Gastrocnemius medialis (tissue), 4 donors: ENCODE results near the gene NR1D2.

Experiments
- CTCF ChIP-seq, 5 experiments: fragments of 450-650 bp in 3 of 5; fragments of 200-600 bp in 2 of 5; sonication (generic) in 2 of 5; IDR thresholded peaks in 4 of 5; conservative IDR thresholded peaks in 1 of 5; 1 replicate in 4 of 5; 2 replicates in 1 of 5; pipeline ENCODE4 v1.5.1; 2016 to 2019; ENCODE audit warnings: antibody characterized with exemption in 5 of 5, mild to moderate bottlenecking in 3 of 5, moderate library complexity in 3 of 5
- POLR2A ChIP-seq, 2 donors: fragments of 450-650 bp; IDR thresholded peaks; one replicate each; pipeline ENCODE4 v1.6.1; 2017; ENCODE audit warnings: antibody characterized with exemption in 2 of 2, mild to moderate bottlenecking in 2 of 2, moderate library complexity in 2 of 2

DNA sequence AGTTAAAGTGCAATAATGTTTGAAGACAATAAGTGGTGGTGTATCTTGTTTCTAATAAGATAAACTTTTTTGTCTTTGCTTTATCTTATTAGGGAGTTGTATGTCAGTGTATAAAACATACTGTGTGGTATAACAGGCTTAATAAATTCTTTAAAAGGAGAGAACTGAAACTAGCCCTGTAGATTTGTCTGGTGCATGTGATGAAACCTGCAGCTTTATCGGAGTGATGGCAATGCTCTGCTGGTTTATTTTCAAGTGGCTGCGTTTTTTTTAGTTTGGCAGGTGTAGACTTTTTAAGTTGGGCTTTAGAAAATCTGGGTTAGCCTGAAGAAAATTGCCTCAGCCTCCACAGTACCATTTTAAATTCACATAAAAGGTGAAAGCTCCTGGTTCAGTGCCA, 25.5 kb upstream of the NR1D2 start:
- TF ChIP-seq CTCF (IDR thresholded peaks at IDR 0.05 in 4 of 5, conservative IDR thresholded peaks at IDR 0.05 in 1 of 5) = no peak
- no peak for TF ChIP-seq POLR2A (IDR thresholded peaks at IDR 0.05)
